ENCODE data around the gene BRD3OS.

- no peak for TF ChIP-seq CTCF (IDR thresholded peaks at IDR 0.05)
- TF ChIP-seq POLR2AphosphoS5 (IDR thresholded peaks at IDR 0.05) = no peak
- no peak for TF ChIP-seq POLR2A (IDR thresholded peaks at IDR 0.05)
These were observed 43.6 kb downstream of the BRD3OS start for GRCh38 chr9:134068744-134069479.

All from breast epithelium (tissue), 3 donors.